IMR-90 (cell line): ENCODE measurements around the gene PATJ. TPM values are rescaled to one million over a fixed set of nuclear protein-coding genes. Genes with fewer than 3 reads are reported as not detected.

Source experiments
- ATAC-seq: fragments of 200-7000 bp; cut with Tn5 transposase; 2 replicates; pipeline ENCODE4 v1.9.1; 2020; ENCODE audit warnings: low read depth, mild to moderate bottlenecking, moderate library complexity
- BruUV-seq: library from RNA; stranded (reverse); fragments of 400-500 nt; replicated peaks from 2 replicates; lab custom pipeline; 2021; lab: Mats Ljungman, UMichigan
- CTCF ChIA-PET: fragments of 300-600 bp; formaldehyde crosslinking; extraction: SDS; loops from one replicate; lab custom pipeline; 2021; ENCODE audit warnings: antibody characterized with exemption; lab: Yijun Ruan, JAX
- POLR2A ChIA-PET: fragments of 300-600 bp; sonication (Branson Sonifier 250); formaldehyde crosslinking; loops from one replicate; lab custom pipeline; 2022; ENCODE audit warnings: antibody characterized with exemption; ENCODE audit not compliant: unreplicated experiment; lab: Charles Lee
- DNase-seq: peaks from one replicate; pipeline ENCODE4 v3.0.0; 2013
- H2AFZ ChIP-seq: replicated peaks from 2 replicates; pipeline ENCODE3; 2013; ENCODE audit warnings: low read length, mild to moderate bottlenecking; ENCODE audit not compliant: poor library complexity
- H2AK5ac ChIP-seq: 2 replicates; pipeline ENCODE4 v1.6.1; 2013; ENCODE audit warnings: low read depth, low read length, inconsistent platforms
- H2AK9ac ChIP-seq: replicated peaks from 2 replicates; pipeline ENCODE3; 2013; ENCODE audit warnings: mild to moderate bottlenecking, low read depth, low read length, moderate library complexity; ENCODE audit not compliant: poor library complexity
- H2BK120ac ChIP-seq: 2 replicates; pipeline ENCODE4 v1.6.1; 2013; ENCODE audit warnings: low read depth, low read length, inconsistent platforms
- H2BK15ac ChIP-seq: 3 replicates; pipeline ENCODE4 v1.6.1; 2013; ENCODE audit warnings: low read depth, low read length, inconsistent platforms
- H2BK20ac ChIP-seq: 2 replicates; pipeline ENCODE4 v1.6.1; 2013; ENCODE audit warnings: low read depth, mild to moderate bottlenecking, inconsistent platforms, low read length, moderate library complexity
- H2BK5ac ChIP-seq: 2 replicates; pipeline ENCODE4 v1.6.1; 2013; ENCODE audit warnings: mild to moderate bottlenecking, low read depth, low read length, inconsistent platforms; ENCODE audit not compliant: poor library complexity, severe bottlenecking
- H3K14ac ChIP-seq: replicated peaks from 2 replicates; pipeline ENCODE4 v1.6.1; 2013; ENCODE audit warnings: low read depth, low read length, inconsistent platforms
- H3K18ac ChIP-seq: 2 replicates; pipeline ENCODE4 v1.6.1; 2013; ENCODE audit warnings: low read depth, low read length, control low read depth
- H3K23ac ChIP-seq: 2 replicates; pipeline ENCODE4 v1.6.1; 2013; ENCODE audit warnings: low read depth, low read length, inconsistent platforms
- H3K27ac ChIP-seq: 2 replicates; pipeline ENCODE4 v1.5.1; 2013; ENCODE audit warnings: mild to moderate bottlenecking, control low read depth, low read length; ENCODE audit not compliant: insufficient read depth
- H3K27me3 ChIP-seq: 2 replicates; pipeline ENCODE4 v1.6.1; 2013; ENCODE audit warnings: low read length; ENCODE audit not compliant: control insufficient read depth, insufficient read depth
- H3K36me3 ChIP-seq: 2 replicates; pipeline ENCODE4 v1.6.1; 2013; ENCODE audit warnings: low read length, mixed read lengths; ENCODE audit not compliant: control insufficient read depth, insufficient read depth
- H3K4ac ChIP-seq: 2 replicates; pipeline ENCODE4 v1.6.1; 2013; ENCODE audit warnings: low read depth, low read length, inconsistent platforms
- H3K4me1 ChIP-seq: 2 replicates; pipeline ENCODE4 v1.6.1; 2013; ENCODE audit warnings: low read length, mixed read lengths; ENCODE audit not compliant: control insufficient read depth, insufficient read depth
- H3K4me2 ChIP-seq: 2 replicates; pipeline ENCODE4 v1.6.1; 2013; ENCODE audit warnings: low read depth, mild to moderate bottlenecking, control low read depth, low read length, moderate library complexity
- H3K4me3 ChIP-seq: 2 replicates; pipeline ENCODE4 v1.5.1; 2013; ENCODE audit warnings: low read depth, mild to moderate bottlenecking, control low read depth, low read length, moderate library complexity; ENCODE audit not compliant: insufficient read depth
- H3K56ac ChIP-seq: 2 replicates; pipeline ENCODE4 v1.6.1; 2013; ENCODE audit warnings: low read length, inconsistent platforms; ENCODE audit not compliant: insufficient read depth; ENCODE audit errors: extremely low read depth
- H3K79me1 ChIP-seq, 2 experiments: 2 replicates each; pipeline ENCODE4 v1.6.1; 2013; ENCODE audit warnings: low read length in 2 of 2, inconsistent platforms in 1 of 2, low read depth in 1 of 2
- H3K9ac ChIP-seq: 2 replicates; pipeline ENCODE4 v1.6.1; 2013; ENCODE audit warnings: low read depth, low read length, control low read depth
- H3K9me1 ChIP-seq: 2 replicates; pipeline ENCODE4 v1.6.1; 2013; ENCODE audit warnings: low read length, inconsistent platforms; ENCODE audit not compliant: insufficient read depth
- H3K9me3 ChIP-seq: 2 replicates; pipeline ENCODE4 v1.6.1; 2013; ENCODE audit warnings: low read length; ENCODE audit not compliant: control insufficient read depth, insufficient read depth
- H4K20me1 ChIP-seq: 2 replicates; pipeline ENCODE4 v1.6.1; 2013; ENCODE audit warnings: low read length, inconsistent platforms; ENCODE audit not compliant: insufficient read depth
- H4K5ac ChIP-seq: 2 replicates; pipeline ENCODE4 v1.6.1; 2013; ENCODE audit warnings: mild to moderate bottlenecking, low read depth, low read length, control low read depth
- H4K8ac ChIP-seq, 2 experiments: 2 replicates each; pipeline ENCODE4 v1.6.1; 2013; ENCODE audit warnings: low read depth in 2 of 2, low read length in 2 of 2, control low read depth in 1 of 2, inconsistent platforms in 1 of 2
- H4K91ac ChIP-seq: 2 replicates; pipeline ENCODE4 v1.6.1; 2013; ENCODE audit warnings: low read depth, low read length, inconsistent platforms; ENCODE audit not compliant: insufficient read depth
- BHLHE40 ChIP-seq: fragments of 150-350 bp; IDR thresholded peaks from 2 replicates; pipeline ENCODE4 v1.6.1; 2016; ENCODE audit warnings: mild to moderate bottlenecking, low read depth, low read length
- CHD1 ChIP-seq: IDR thresholded peaks from 2 replicates; pipeline ENCODE4 v1.6.1; 2012; ENCODE audit warnings: low read depth, low read length, improper control_type of control experiment
- ELK1 ChIP-seq: fragments of 150-350 bp; IDR thresholded peaks from 2 replicates; pipeline ENCODE4 v1.6.1; 2016; ENCODE audit warnings: low read depth, mild to moderate bottlenecking, low read length, moderate library complexity, borderline replicate concordance
- FOS ChIP-seq: fragments of 150-350 bp; IDR thresholded peaks from 2 replicates; pipeline ENCODE4 v1.6.1; 2016; ENCODE audit warnings: low read depth, low read length
- MAFK ChIP-seq: IDR thresholded peaks from 2 replicates; pipeline ENCODE4 v1.6.1; 2012; ENCODE audit warnings: low read depth, low read length, improper control_type of control experiment
- MAZ ChIP-seq: IDR thresholded peaks from 2 replicates; pipeline ENCODE4 v1.6.1; 2012; ENCODE audit warnings: low read depth, mild to moderate bottlenecking, low read length, improper control_type of control experiment, moderate library complexity, borderline replicate concordance
- NFE2L2 ChIP-seq: fragments of 150-350 bp; IDR thresholded peaks from 2 replicates; pipeline ENCODE4 v1.6.1; 2016; ENCODE audit warnings: low read depth, mild to moderate bottlenecking, low read length
- POLR2A ChIP-seq: IDR thresholded peaks from 2 replicates; pipeline ENCODE4 v1.6.1; 2012; ENCODE audit warnings: mild to moderate bottlenecking, low read depth, low read length
- RAD21 ChIP-seq: IDR thresholded peaks from 2 replicates; pipeline ENCODE4 v1.6.1; 2012; ENCODE audit warnings: low read length, improper control_type of control experiment
- RCOR1 ChIP-seq: IDR thresholded peaks from 2 replicates; pipeline ENCODE4 v1.6.1; 2012; ENCODE audit warnings: mild to moderate bottlenecking, low read length, improper control_type of control experiment; ENCODE audit not compliant: insufficient replicate concordance
- RFX5 ChIP-seq: IDR thresholded peaks from 2 replicates; pipeline ENCODE4 v1.8.0; 2012; ENCODE audit warnings: low read depth, mild to moderate bottlenecking, low read length, moderate library complexity
- SMC3 ChIP-seq: fragments of 150-350 bp; IDR thresholded peaks from 2 replicates; pipeline ENCODE4 v1.6.1; 2016; ENCODE audit warnings: low read depth, mild to moderate bottlenecking, antibody characterized with exemption, low read length, moderate library complexity
- USF2 ChIP-seq: fragments of 150-350 bp; IDR thresholded peaks from 2 replicates; pipeline ENCODE4 v1.6.1; 2017; ENCODE audit warnings: mild to moderate bottlenecking, antibody characterized with exemption, low read length, low read depth
- WGBS, 2 experiments: methylation state at CpG; one replicate each; pipeline versions ENCODE4 v1.1.5 to v1.1.7; 2013; ENCODE audit warnings: missing lambda C conversion rate in 2 of 2; ENCODE audit not compliant: insufficient read length in 1 of 2; ENCODE audit errors: extremely low coverage in 2 of 2; 5-methylcytosine and 5-hydroxymethylcytosine counted together
- dilution Hi-C: fragments of 300-500 bp; cut with HindIII; formaldehyde crosslinking; loops from one replicate; pipeline ENCODE4 v1.14.3; 2018; ENCODE audit warnings: low sequenced_read_pairs; ENCODE audit not compliant: unreplicated experiment
- in situ Hi-C: fragments of 300-500 bp; cut with MboI; formaldehyde crosslinking; loops from 3 replicates; pipeline ENCODE4 v1.14.3; 2019; ENCODE audit warnings: low sequenced_read_pairs, inconsistent platforms, mixed read lengths
- intact Hi-C: fragments of 100-400 bp; cut with micrococcal nuclease; formaldehyde crosslinking; loops from 2 replicates; pipeline ENCODE4 v1.10.0; 2022
- polyA plus RNA-seq, 3 experiments: library from polyadenylated mRNA; depleted of rRNA; stranded (reverse); fragments of >200 nt; gene quantifications; 2 replicates each; pipeline ENCODE4 v1.2.3, GENCODE V29; 2012; ENCODE audit warnings: low replicate concordance in 1 of 3
- total RNA-seq: library from RNA; depleted of rRNA; stranded (reverse); fragments of >200 nt; gene quantifications from 2 replicates; pipeline ENCODE4 v1.2.3, GENCODE V29; 2012

Gene PATJ
- total and polyA plus RNA-seq, 2 of the 4 experiments (the other 2 are of a cell fraction) = 2.0 to 3.4 TPM

- Histone ChIP-seq H4K91ac (peak within 1 kb of the TSS; percentile 84), H3K9ac (peak within 1 kb of the TSS; percentile 92), H4K5ac (peak within 1 kb of the TSS; percentile 87), H3K9me1 (no peaks in the 10 kb centered on the region), H3K4ac (peak within 1 kb of the TSS; percentile 89), H2BK5ac (peak within 1 kb of the TSS; percentile 72), H3K36me3 (0 out of 2 replicates have a peak, but pooled peaks cover 2% of the 10 kb centered on the region), H3K18ac (peak within 1 kb of the TSS; percentile 33), H3K4me3 (peak within 1 kb of the TSS; percentile 73), H3K4me2 (peak within 1 kb of the TSS; percentile 81), H2AK9ac (peak within 1 kb of the TSS; percentile 92), H3K14ac (peak within 1 kb of the TSS; percentile 89), H3K9me3 (no peaks in the 10 kb centered on the region), H2BK20ac (peak within 1 kb of the TSS; percentile 81), H3K27me3 (no peaks in the 10 kb centered on the region), H3K27ac (peak within 1 kb of the TSS; percentile 90), H2BK15ac (peak within 1 kb of the TSS; percentile 87; the same call in 2 of the 3 replicates), H4K20me1 (no peaks in the 10 kb centered on the region), H2AFZ (peak within 1 kb of the TSS; percentile 91), H3K23ac (peak within 1 kb of the TSS; percentile 90), H2BK120ac (peak within 1 kb of the TSS; percentile 88), H4K8ac (peak within 1 kb of the TSS; percentile 91 to 95), H2AK5ac (peak within 1 kb of the TSS; percentile 77), H3K79me1 (peaks cover 4 to 26% of the 10 kb centered on the region in 2 experiments; a peak in 3 of 4 replicates), H3K56ac (peak within 1 kb of the TSS; percentile 92), H3K4me1 (peaks cover 3% of the 10 kb centered on the region; the same call in 1 of the 2 replicates)
- intact Hi-C loops (loop anchor here (1.0 to 5.0 kb wide), 2 partner anchors 16 to 127 kb away; no protein-coding TSS in a partner anchor), in situ Hi-C loops (loop anchor here (5.0 kb wide), 1 partner anchor 117 kb away; no protein-coding TSS in a partner anchor), dilution Hi-C loops (no loop called here)
- CTCF ChIA-PET = interaction anchor here (0.7 kb wide), 1 partner anchor 14 kb away, joined by 7 read pairs; no protein-coding TSS in a partner anchor
- POLR2A ChIA-PET = interaction anchor here (0.6 to 1.1 kb wide), 2 partner anchors 12 to 292 kb away, joined by 3 to 8 read pairs; no protein-coding TSS in a partner anchor
- DNase-seq = peak; percentile 84
- WGBS, 2 experiments = 0% methylated on average over 6 of the region's 45 CpGs; no CpG with 5 or more reads in 1 of the 2 experiments
- BruUV-seq = no TSS peak
- ATAC-seq = peak; percentile 99
- TF ChIP-seq USF2 (no peak), SMC3 (no peak), BHLHE40 (no peak), RCOR1 (peak; percentile 7), ELK1 (no peak), RAD21 (no peak), FOS (no peak), MAFK (no peak), MAZ (peak; percentile 89; the same call in 1 of the 2 replicates), POLR2A (peak; percentile 99), CHD1 (peak; percentile 90), NFE2L2 (no peak), RFX5 (no peak)
Measured at GRCh38 chr1:61724813-61725694, 17.2 kb upstream of the PATJ start, which contains the start of gene TM2D1. TM2D1 (minus strand) TSS chr1:61725141; CDS start chr1:61725120, 21 bp downstream.
